Dermis microvascular lymphatic vessel endothelial cell (primary cell): ENCODE measurements around the gene XXYLT1. TPM values are rescaled to one million over a fixed set of nuclear protein-coding genes. Genes with fewer than 3 reads are reported as not detected.
"Not testable (repeated sequence)": the region's sequence is repeated elsewhere in the genome, so short reads cannot be mapped to it uniquely, and the experiment has no call there.

Experiments used
- DNase-seq, 2 donors: peaks; one replicate each; pipeline versions ENCODE4 v3.0.0 to v3.0.0-alpha.2; 2010; ENCODE audit warnings: low read depth in 2 of 2
- total RNA-seq: library from RNA; depleted of rRNA; stranded (reverse); fragments of >200 nt; gene quantifications from 2 replicates; pipeline ENCODE4 v1.2.1, GENCODE V29; 2014

Gene XXYLT1
- total RNA-seq, 1 donor from 2014 or later = 19.0 TPM

- not testable (repeated sequence) for DNase-seq
Observed at GRCh38 chr3:195228886-195229285, 42.1 kb downstream of the XXYLT1 start.

DNA sequence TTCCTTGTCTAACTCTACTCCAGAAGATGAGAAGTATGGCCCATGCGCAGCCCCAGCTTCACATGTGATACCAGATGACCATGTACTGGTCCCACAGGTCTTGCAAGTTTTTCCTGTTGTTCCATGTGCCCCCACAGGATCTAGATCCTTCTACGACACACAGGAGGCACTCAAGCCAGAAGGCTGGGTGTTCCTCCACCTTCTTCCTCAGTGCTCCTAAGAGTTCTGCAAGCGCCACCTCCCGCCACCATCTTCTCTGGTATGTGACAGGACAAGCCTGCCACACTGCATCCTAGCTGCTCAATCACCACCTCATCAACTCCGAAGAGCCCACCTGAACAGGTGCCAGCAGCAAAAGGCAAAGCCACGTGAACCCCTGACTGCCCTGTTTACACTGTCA, 43.1 kb downstream of the XXYLT1 start:
- no peak for DNase-seq

GRCh38 chr3:195226900-195227447, 44.0 kb downstream of the XXYLT1 start:
- DNase-seq = peak; percentile 48 to 62

GRCh38 chr3:195226445-195226844, 44.5 kb downstream of the XXYLT1 start:
- no peak for DNase-seq

DNA sequence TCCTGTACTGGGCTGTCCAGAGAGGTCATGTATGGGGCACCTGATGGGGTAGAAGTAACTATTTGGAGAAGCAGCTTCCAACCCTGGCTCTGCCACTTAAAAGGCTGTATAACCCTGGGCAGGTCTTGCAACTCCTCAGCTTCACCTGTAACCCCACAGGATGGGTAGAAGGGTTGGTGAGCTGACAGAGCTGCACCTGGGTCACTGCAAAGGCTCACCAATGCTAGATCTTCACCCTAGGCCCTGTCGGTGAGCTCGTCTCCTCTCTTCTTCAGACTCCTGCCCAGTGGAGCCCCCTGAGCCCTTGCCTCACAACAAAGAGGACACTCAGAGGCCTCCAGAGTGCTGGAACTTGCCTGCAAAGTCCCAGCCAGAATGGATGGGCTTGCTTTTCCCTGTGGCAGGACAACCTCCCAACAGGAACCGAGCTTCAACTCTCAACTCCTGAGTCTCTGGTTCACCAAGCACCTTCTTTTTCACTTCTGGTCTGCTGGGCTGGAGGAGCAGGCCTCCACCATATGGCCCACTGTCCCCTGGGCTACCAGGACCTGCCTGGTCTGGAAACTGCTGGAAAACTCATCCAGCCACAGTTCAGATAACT, 45.9 kb downstream of the XXYLT1 start:
- DNase-seq = no peak

DNA sequence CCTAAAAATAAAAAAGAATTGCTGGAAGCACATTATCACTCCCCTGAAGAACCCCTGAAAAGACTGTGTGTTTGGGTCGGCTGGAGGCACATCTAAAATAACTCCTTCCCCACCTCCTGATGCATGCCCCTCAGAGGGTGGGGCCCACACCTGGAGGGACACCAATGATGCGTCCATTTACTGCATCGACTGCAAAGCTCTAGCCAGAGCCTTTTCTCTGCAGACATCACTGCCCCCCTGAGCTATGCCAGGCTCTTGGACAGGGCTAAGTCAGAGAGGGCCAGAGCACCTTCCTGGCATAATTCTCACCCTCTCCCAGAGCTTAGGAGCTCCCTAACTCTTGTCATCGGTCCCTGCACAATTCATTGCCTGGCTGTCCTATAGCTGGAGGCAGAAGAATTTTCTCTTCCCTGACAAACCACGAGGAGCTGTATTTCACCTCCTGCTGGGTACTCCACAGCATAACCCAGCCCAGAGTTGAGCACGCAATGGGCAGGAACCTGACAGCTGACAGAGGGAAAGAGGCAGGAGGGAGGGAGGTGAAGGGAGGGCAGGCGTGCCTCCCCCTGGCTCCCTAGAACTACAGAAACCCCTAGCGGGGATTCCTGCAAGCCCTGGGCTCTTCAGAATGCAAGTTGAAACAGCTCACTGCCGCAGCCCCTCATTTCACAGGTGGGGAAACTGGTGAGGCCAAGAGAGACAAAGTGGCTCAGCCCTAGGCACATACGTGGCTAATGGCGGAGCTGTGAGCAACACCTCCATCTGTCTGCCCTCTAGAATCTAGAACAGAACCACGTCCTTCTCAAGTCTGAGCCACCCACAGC, 46.6 kb downstream of the XXYLT1 start:
- DNase-seq = no peak

DNA sequence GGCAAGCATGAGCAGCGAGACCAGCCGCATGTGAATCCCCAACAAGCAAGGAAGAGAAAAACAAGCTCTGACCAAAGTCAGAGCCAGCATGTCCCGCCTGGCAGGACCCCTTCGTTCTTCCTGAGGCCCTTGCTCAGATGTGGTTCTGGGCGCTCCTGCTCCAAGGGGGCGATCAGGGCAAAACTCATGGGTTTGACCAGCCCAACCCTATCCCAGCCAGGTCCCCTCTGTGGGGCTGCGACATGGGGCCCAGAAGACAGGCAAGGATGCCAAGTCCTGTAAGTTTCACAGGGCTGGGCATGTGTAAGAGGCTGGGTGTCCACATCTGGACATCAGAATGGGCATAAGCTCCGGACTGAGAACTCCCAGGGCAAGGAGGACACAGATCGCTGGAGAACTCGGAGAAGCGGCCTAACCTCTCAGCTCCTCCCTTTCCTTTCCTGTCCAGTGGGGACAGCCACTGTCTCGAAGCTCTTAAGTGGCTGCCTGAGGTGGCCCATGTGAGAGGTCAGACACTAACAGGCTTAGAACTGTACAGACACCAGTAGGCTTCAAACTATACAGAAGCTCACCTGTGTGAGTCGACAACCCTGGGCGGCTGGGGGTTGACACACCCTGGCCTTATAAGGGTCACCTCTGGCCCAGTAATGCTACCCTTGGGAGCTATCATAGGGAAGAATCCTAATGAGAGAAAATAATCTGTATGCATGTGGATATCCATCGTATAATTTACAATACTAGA, 48.9 kb downstream of the XXYLT1 start:
- no peak for DNase-seq

- peak in 1 of 2 donors; percentile 18 for DNase-seq
Observed at GRCh38 chr3:195221015-195221853, 49.7 kb downstream of the XXYLT1 start.

DNA sequence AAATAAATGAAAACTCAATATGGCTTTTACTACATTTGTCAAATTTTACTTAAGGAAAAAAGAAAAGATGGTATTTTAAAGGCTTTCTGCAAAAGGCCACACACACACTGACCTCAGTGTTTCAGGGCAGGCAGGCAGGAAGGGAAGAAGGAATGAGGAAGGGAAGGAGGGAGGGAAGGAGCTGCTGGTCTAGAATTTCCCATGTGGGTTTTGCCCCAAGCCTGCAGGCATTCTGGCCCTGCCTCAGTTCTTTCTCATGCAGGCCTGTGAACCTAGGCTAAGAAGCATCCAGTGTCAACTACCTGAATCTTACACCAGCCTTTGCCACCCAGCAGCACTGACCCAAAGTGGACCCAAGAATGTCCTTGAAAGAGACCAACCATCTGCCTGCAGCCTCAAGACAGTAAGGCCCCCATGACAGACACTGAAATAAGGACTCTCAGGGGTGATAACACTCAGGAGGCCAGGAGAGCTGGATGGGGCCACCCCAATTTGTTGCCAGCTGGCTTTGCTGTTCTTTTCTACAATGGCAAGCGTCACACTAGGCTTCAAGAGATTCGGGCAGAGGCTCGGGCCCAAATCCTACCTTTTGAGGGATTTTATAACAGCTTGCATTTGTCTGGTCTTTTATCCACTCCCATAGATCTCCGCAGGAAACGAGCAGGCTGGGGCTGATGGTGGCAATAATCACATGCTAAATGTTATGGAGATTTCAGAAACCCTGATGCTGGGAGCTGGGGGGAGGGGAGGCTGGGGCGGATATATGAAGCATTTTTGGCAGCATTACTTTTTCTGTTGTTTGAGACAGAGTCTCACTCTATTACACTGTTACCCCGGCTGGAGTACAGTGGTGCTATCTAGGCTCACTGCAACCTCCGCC, 51.4 kb downstream of the XXYLT1 start:
- DNase-seq = no peak

GRCh38 chr3:195218331-195218730, 52.6 kb downstream of the XXYLT1 start:
- not testable (repeated sequence) for DNase-seq

DNA sequence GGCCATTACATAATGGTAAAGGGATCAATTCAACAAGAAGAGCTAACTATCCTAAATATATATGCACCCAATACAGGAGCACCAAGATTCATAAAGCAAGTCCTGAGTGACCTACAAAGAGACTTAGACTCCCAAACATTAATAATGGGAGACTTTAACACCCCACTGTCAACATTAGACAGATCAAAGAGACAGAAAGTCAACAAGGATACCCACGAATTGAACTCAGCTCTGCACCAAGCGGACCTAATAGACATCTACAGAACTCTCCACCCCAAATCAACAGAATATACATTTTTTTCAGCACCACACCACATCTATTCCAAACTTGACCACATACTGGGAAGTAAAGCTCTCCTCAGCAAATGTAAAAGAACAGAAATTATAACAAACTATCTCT, 55.4 kb downstream of the XXYLT1 start:
- not testable (repeated sequence) for DNase-seq

GRCh38 chr3:195214381-195214780, 56.6 kb downstream of the XXYLT1 start:
- no peak for DNase-seq

DNA sequence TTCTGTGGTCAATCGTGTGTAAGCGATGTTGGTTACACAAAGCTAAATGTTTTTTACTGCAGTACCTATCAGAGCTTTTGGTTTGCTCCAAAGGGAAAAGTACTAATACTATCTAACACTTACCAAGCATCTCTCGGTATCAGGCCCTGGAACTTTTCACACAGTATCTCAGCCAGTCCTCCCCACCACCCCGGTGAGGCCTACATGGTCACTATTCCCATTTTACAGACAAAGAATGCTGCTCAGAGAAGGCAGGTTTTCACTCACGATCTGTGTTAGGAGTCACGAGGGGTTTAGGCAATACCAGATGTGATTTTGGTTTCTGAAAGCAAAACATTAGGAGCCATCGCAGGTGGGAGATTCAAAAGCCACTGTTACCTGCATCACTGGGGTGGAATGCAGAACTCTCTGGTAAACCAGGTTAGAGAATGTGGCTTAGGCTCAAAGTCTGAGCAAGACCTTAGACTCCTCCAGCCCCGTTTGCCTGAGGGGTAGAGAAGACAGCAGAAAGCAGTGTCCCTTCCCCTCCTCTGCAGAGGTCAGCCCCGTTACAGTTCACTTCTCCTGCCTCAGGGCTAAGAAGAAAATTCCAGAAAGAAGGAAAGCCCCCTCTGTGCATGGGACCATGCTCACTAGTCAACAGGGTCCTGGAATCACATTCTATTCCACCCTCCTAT, 57.2 kb downstream of the XXYLT1 start:
- DNase-seq = no peak

GRCh38 chr3:195212749-195213375, 58.1 kb downstream of the XXYLT1 start:
- DNase-seq = no peak

DNA sequence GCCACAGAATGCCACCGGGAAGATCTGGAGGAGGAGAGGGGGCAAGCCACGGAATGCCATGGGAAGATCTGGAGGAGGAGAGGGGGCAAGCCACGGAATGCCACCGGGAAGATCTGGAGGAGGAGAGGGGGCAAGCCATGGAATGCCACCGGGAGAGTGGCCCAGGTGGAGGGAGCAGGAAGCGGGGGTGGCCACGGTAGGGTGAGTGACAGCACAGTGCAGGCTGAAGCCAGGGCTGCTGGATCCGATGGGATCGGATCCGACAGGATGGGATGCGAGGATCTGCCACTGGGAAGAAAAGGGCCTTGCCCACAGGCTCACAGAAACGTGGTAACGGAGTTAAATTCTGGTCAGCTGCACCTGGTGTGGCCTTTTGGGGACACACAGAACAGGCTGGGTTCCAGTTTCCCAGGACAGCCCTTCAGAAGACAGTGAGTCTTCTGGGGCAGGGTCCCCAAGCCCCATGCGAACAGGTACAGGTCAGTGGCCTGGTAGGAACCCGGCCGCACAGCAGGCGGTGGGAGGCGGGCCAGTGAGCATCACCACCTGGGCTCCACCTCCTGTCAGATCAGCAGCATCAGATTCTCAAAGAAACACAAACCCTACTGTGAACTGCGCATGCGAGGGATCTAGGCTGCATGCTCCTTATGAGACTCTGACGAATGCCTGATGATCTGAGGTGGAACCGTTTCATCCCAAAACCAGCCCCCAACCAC, 58.8 kb downstream of the XXYLT1 start:
- DNase-seq = no peak

GRCh38 chr3:195210266-195210973, 60.5 kb downstream of the XXYLT1 start:
- DNase-seq = peak; percentile 89 to 91

GRCh38 chr3:195209847-195210265, 61.1 kb downstream of the XXYLT1 start:
- peak in 1 of 2 donors; percentile 38 for DNase-seq
